Right lung (tissue), 5 donors: ENCODE data around the gene NFKBIA. TPM values are rescaled to one million over a fixed set of nuclear protein-coding genes. Genes with fewer than 3 reads are reported as not detected.
"Not testable (repeated sequence)": the region's sequence is repeated elsewhere in the genome, so short reads cannot be mapped to it uniquely, and the experiment has no call there.

ENCODE experiments used
- DNase-seq, 2 donors: peaks; one replicate each; pipeline ENCODE4 v3.0.0-alpha.2; 2013
- polyA plus RNA-seq, 5 donors: library from polyadenylated mRNA; unstranded; fragments of 120-200 nt; gene quantifications; one replicate each; pipeline versions ENCODE4 v1.2.1 to v1.2.3, GENCODE V29; 2013; ENCODE audit warnings: inconsistent platforms in 1 of 5, low replicate concordance in 1 of 5; ENCODE audit not compliant: insufficient read length in 5 of 5, insufficient read depth in 1 of 5

NFKBIA gene
- polyA plus RNA-seq, 5 donors = 83.0 to 108 (median 89.2) TPM

- DNase-seq = no peak
Measured at GRCh38 chr14:35412272-35413056, 7.9 kb upstream of the NFKBIA start.

DNA sequence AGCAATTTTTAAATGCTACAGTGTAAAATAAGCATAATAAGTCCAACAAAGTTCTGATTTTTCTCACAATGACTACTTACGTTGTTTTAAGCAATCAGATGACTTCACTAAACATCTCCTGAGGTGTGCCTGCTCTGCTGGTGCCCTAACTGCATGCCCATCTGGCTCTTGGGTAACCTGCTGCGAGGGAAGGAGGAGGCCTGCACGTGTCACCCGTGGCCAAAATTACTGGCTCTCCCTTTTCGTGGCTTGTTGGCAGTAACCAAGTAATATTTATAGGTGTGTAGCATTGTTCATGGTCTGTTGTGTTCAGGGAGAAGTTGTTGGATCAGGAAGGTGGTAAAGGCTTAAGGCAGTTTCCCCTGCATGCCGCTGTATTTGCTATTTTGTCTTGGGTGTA lies 6.3 kb upstream of the NFKBIA start:
- no peak for DNase-seq

DNA sequence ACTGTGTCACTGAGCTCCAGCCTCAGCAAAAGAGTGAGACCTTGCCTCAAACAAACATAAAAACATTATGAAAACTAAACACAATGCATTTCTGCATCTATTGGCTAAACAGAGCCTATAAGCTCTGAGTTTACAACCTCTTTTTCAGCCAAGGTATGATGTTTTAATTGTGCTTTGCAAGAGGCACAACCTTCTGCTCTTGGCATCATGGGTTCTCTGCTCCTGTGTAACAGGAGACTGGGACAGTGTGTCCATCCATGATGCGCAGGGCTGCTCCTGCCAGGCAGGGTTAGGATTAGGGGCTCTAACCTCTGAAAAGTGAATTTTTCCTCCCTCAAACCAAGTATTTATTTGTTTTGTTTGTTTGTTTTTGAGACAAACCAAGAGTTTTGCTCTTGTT lies 5.0 kb upstream of the NFKBIA start:
- DNase-seq = no peak

DNA sequence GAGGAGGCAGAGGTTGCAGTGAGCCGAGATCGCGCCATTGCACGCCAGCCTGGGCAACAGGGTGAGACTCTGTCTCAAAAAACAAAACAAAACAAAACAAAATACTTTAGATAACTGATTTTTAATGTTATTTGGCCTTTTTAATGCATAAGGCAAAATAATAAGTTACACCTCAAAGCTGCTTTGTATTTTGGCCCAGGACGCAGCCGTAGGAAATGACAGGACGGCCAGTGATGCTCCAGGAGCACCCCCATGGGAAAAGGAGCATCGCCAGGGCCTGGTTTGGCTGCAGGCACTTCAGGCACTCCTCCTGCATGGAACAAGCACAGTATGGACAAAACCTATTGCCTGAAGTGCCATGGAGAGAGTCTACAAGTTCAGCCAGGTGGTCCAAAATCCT lies 3.5 kb upstream of the NFKBIA start:
- DNase-seq = no peak

- no peak for DNase-seq
Measured at GRCh38 chr14:35407306-35407630, 2.7 kb upstream of the NFKBIA start.

GRCh38 chr14:35406506-35407305 lies 2.2 kb upstream of the NFKBIA start:
- no peak for DNase-seq

DNA sequence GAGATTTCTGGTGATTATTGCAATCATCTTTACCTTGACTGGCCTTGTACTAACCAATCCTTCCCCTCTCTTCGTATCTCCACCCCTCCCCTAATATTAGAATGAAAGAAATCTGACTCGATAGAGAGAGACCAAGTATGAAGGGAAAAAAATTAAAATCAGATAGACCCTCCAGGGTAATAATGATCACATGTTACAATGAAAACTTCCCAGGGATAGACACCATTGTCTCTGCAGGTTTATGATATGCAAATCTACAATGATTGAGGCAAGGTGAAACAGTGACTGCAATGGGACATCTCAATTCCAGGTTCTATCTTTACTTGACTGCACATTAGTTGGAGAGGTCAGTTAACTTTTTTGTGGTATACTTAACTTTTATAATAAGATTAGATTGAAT lies 1.5 kb upstream of the NFKBIA start:
- DNase-seq = no peak

DNA sequence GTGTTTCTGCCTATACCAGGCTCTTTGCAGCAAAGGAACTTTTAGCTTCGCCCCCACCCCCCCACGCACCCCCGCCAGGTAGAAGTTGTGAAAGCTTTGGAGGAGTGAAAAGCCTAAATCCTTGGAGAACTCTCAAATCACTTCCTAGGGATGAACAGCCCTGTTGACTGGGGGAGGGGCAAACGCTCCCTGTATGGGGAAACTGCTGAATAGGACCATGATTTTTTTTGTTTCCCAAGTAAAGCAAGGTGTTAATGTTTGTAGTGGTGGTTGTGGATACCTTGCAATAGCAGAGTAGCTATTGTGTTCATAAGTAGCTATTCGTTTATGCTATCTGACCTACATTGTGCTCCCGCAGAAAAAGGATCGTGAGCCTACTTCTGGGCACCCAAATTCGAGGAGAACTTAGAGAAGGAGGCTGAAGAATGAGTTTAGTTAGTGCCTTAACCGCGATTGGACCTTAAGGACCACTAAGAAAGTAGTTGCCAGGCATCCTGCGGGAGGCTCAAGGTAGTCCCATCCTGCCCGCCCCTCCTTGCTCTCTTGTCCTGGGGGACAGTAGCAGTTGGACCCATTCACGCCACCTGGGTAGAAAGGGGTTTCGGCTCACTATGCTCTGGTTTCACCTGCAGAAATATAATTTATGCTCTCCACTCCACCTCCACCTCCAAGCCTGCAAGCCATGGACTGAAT lies 901 bp upstream of the NFKBIA start:
- no peak for DNase-seq

GRCh38 chr14:35403603-35404448 lies 723 bp downstream of the NFKBIA start:
- DNase-seq = peak; percentile 94 to 95

DNA sequence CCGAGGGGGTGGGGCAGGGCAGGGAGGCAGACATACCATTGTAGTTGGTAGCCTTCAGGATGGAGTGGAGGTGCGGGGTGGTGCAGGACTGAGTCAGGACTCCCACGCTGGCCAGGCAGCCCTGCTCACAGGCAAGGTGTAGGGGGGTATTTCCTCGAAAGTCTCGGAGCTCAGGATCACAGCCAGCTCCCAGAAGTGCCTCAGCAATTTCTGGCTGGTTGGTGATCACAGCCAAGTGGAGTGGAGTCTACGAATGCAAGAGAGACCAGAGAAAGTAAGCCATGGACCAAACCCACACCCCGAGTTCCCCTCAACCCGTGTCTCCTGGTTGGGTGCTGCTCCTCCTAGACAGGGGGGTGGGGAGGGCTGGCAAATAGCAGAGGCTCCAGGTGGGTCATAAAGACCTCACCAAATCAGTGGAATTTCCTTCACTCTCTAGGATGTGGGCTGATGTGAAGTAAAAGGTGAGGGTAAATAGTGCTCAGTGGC lies 1.4 kb downstream of the NFKBIA start:
- DNase-seq = no peak

DNA sequence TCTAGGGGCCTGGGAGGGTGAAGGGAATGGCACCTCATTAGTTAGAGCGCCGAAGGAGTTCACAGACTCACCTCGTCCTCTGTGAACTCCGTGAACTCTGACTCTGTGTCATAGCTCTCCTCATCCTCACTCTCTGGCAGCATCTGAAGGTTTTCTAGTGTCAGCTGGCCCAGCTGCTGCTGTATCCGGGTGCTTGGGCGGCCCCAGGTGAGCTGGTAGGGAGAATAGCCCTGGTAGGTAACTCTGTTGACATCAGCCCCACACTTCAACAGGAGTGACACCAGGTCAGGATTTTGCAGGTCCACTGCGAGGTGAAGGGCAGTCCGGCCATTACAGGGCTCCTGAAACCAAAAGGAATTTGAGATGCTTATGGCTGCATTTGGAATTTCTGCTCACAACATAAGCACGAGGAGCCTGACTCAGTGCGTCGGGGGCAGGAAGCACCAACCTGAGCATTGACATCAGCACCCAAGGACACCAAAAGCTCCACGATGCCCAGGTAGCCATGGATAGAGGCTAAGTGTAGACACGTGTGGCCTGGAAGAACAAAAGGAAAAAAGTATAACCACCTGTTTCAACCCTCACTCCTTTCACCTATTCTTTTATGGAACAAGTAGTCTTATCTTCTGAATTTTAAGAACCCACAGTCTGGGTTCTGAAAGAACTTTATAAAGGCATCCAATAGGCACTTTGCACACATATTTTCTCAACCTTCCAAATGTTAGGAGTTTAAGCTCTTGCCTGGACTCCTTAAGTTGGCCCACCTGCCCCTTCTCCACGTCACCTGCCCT lies 2.0 kb downstream of the NFKBIA start:
- DNase-seq = no peak

- no peak for DNase-seq
Measured at GRCh38 chr14:35401422-35402265, 2.9 kb downstream of the NFKBIA start.

DNA sequence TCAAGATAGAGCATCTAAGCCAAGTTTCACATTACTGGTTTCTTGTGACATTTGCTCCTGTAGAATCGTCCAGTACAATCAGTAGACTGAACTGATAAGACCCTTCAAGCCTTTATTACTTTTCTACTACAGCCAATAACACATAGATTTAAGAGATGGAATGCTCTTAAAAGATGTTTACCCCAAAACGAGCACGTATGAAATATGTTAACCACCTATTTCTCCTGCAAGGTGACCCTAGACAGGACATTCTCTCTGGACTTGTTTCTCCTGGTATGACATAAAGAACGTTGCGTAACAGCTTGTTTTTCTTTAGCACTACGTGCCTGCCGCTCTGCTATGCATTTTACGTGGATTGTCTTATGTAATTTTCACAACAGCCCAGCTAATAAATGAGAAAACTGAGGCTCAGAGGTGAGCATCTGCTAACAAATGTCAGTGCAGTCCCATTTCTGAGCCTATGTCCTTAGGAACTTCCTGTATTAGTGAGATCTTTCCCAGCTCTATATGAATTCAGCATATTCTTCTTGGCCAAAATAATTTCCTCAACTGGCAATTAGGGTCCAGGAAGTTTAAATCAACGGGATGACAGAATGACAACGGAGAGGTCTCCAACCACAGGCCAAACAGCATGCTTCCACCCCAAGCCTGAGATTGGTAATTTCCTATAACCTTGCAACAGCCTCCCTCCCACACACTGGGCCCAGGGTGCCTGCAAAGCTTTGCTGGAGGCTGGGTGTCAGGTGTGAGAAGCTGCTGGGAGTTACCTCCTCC lies 3.7 kb downstream of the NFKBIA start:
- DNase-seq = no peak

DNA sequence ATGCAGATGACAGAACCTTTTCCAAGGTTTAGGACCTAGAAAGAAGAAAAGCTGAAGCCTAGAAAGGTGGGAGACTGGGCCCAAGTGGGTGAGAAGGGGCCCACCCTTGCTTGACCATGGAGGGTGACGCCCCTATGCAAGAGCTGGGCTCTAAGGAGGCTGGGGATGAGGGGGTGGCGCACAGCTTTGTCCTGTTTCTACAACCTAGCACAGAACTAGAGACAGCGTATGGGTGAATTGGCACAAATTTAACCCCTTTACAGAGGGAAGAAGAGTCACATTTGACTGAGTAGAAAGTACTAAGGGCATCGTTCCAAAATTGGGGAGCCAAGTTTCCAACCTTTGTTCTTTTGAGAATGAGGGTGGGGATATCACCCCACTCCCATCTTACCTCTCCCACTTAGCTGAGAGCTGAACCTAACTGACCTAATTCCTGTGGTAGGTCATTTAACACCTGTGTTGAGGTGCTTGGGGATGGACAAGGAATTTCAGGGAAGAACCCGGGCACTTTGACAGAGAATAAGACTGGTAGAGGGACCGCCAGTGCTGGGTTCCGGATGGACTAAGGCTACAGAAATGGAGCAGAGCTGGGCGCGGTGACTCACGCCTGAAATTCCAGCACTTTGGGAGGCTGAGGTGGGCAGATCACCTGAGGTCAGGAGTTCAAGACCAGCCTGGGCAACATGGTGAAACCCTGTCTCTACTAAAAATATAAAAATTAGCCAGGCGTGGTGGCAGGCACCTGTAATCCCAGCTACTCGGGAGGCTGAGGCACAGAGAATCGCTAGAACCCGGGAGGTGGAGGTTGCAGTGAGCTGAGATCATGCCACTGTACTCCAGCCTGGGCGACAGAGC lies 5.2 kb downstream of the NFKBIA start:
- DNase-seq = no peak

DNA sequence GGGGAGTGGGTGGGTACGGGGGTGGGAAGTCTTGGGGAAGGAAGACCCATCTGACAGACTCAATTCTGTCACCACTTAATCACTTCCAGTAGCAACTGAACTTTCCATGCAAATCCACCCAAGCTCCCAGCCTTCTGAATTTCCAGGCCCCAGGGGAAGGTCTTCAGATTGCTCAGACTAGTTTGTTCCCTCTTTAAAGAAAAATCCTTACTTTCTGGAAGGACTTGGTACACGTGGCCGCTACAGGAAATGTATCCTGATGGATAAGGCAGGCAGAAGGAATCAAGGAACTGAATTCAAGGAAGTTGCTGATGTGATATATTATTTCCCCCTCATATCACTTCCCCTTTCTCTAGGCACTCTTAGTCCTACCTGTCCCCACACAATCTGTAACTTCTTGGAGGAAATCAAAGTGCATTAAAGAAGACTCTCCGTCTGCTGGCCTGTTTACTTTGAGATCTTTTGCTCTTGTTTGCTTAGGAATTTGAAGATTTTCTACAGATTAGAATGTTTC lies 6.4 kb downstream of the NFKBIA start:
- no peak for DNase-seq

DNA sequence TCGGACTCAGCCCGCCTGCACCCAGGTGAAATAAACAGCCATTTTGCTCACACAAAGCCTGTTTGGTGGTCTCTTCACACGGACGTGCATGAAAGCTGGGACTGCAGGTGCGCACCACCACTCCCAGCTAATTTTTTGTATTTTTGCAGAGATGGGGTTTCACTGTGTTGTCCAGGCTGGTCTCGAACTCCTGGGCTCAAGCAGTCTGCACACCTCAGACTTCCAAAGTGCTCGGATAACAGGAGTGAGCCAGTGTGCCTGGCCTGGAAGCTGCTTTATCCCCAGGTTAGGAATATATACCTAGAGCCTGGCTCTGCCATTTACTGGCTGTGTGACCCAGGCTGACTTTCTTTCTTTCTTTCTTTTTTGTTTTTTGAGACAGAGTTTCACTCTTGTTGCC lies 7.9 kb downstream of the NFKBIA start:
- not testable (repeated sequence) for DNase-seq

DNA sequence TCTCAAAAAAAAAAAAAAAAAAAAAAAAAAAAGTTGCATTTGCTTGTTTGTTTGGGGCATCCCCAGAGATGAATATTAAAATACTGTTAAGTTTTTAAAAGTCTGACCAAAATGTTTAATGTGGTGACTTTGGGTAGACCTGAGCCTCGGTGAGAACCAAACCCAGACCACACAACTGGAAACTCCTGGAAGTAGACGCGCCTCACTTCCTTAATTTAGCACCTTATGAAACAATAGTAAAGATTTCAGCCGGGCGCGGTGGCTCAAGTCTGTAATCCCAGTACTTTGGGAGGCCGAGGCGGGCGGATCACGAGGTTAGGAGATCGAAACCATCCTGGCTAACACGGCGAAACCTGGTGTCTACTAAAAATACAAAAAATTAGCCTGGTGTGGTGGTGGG lies 9.3 kb downstream of the NFKBIA start:
- no peak for DNase-seq
